ENCODE data around the gene KSR1. TPM values are rescaled to one million over a fixed set of nuclear protein-coding genes. Genes with fewer than 3 reads are reported as not detected.

The KSR1 gene
- total RNA-seq, 4 donors from 2014 or later: 10.4 to 17.7 (median 13.2) TPM

GRCh38 chr17:27615121-27615520 lies 158.9 kb downstream of the KSR1 start:
- Histone ChIP-seq H3K4me3 (no peak overlapping the region), H3K36me3 (peaks cover 0 to 99% of the 10 kb centered on the region in 2 donors), H3K4me1 (no peaks in the 10 kb centered on the region), H3K27me3 (no peaks in the 10 kb centered on the region), H3K9me3 (no peaks in the 10 kb centered on the region), H3K27ac (no peak overlapping the region)
- TF ChIP-seq POLR2A (IDR thresholded peaks at IDR 0.05) (no peak), CTCF (IDR thresholded peaks at IDR 0.05 in 4 of 5, conservative IDR thresholded peaks at IDR 0.05 in 1 of 5) (no peak)
- ATAC-seq (no peak), DNase-seq (no peak)
- intact Hi-C loops (cut with DNase I; ENCODE audit: low total_unique reads) (no loop called here), in situ Hi-C loops (cut with MboI; ENCODE audit: low sequenced_read_pairs in 4 of 4) (no loop called here)

GRCh38 chr17:27616414-27616813 lies 160.2 kb downstream of the KSR1 start:
- Histone ChIP-seq H3K36me3 (peaks cover 4 to 99% of the 10 kb centered on the region in 2 donors), H3K27ac (no peak overlapping the region), H3K4me1 (no peaks in the 10 kb centered on the region), H3K27me3 (no peaks in the 10 kb centered on the region), H3K4me3 (no peak overlapping the region), H3K9me3 (no peaks in the 10 kb centered on the region)
- ATAC-seq (no peak), DNase-seq (no peak)
- TF ChIP-seq POLR2A (IDR thresholded peaks at IDR 0.05) (no peak), CTCF (IDR thresholded peaks at IDR 0.05 in 4 of 5, conservative IDR thresholded peaks at IDR 0.05 in 1 of 5) (no peak)
- intact Hi-C loops (cut with DNase I; ENCODE audit: low total_unique reads): no loop called here
- in situ Hi-C loops (cut with MboI; ENCODE audit: low sequenced_read_pairs in 4 of 4): no loop called here

GRCh38 chr17:27618417-27618816 lies 162.2 kb downstream of the KSR1 start:
- intact Hi-C loops (cut with DNase I; ENCODE audit: low total_unique reads): no loop called here
- in situ Hi-C loops (cut with MboI; ENCODE audit: low sequenced_read_pairs in 4 of 4): no loop called here
- H3K4me1 ChIP-seq: peaks cover 14 to 17% of the 10 kb centered on the region in 2 donors

GRCh38 chr17:27620721-27621120 lies 164.5 kb downstream of the KSR1 start:
- intact Hi-C loops (cut with DNase I; ENCODE audit: low total_unique reads) (no loop called here), in situ Hi-C loops (cut with MboI; ENCODE audit: low sequenced_read_pairs in 4 of 4) (no loop called here)
- ATAC-seq (no peak), DNase-seq (no peak)
- Histone ChIP-seq H3K27ac (no peak overlapping the region), H3K4me1 (peaks cover 18 to 24% of the 10 kb centered on the region in 2 donors), H3K4me3 (no peak overlapping the region), H3K27me3 (no peaks in the 10 kb centered on the region), H3K9me3 (no peaks in the 10 kb centered on the region), H3K36me3 (peaks cover 4 to 74% of the 10 kb centered on the region in 2 donors)
- TF ChIP-seq CTCF (IDR thresholded peaks at IDR 0.05 in 4 of 5, conservative IDR thresholded peaks at IDR 0.05 in 1 of 5) (no peak), POLR2A (IDR thresholded peaks at IDR 0.05) (no peak)

More at GRCh38 chr17:27618417-27618816, 162.2 kb downstream of the KSR1 start:
- Histone ChIP-seq H3K4me3 (no peak overlapping the region), H3K27me3 (no peaks in the 10 kb centered on the region), H3K36me3 (peaks cover 4 to 94% of the 10 kb centered on the region in 2 donors), H3K9me3 (no peaks in the 10 kb centered on the region), H3K27ac (no peak overlapping the region)
- no peak for TF ChIP-seq CTCF (IDR thresholded peaks at IDR 0.05 in 4 of 5, conservative IDR thresholded peaks at IDR 0.05 in 1 of 5)
- no peak for TF ChIP-seq POLR2A (IDR thresholded peaks at IDR 0.05)
- no peak for DNase-seq
- no peak for ATAC-seq

- TF ChIP-seq CTCF (IDR thresholded peaks at IDR 0.05 in 4 of 5, conservative IDR thresholded peaks at IDR 0.05 in 1 of 5) (no peak), POLR2A (IDR thresholded peaks at IDR 0.05) (no peak)
- intact Hi-C loops (cut with DNase I; ENCODE audit: low total_unique reads): no loop called here
Observed at GRCh38 chr17:27621536-27621935, 165.3 kb downstream of the KSR1 start.

More at GRCh38 chr17:27621536-27621935, 165.3 kb downstream of the KSR1 start:
- Histone ChIP-seq H3K4me1 (peaks cover 18 to 24% of the 10 kb centered on the region in 2 donors), H3K27me3 (no peaks in the 10 kb centered on the region), H3K4me3 (no peak overlapping the region), H3K27ac (no peak overlapping the region), H3K36me3 (peaks cover 4 to 66% of the 10 kb centered on the region in 2 donors), H3K9me3 (no peaks in the 10 kb centered on the region)
- DNase-seq (no peak), ATAC-seq (no peak)
- in situ Hi-C loops (cut with MboI; ENCODE audit: low sequenced_read_pairs in 4 of 4): no loop called here

Data from gastrocnemius medialis (tissue), 4 donors.